NCI-H1930 (cell line): Measurements from ENCODE around the gene ZNF718.
"Not testable (repeated sequence)": the region's sequence is repeated elsewhere in the genome, so short reads cannot be mapped to it uniquely, and the experiment has no call there.

Experiments
- DNase-seq, 2 experiments: peaks; one replicate each; lab custom pipeline; 2025; lab: John Stamatoyannopoulos, UW

Gene ZNF718

DNA sequence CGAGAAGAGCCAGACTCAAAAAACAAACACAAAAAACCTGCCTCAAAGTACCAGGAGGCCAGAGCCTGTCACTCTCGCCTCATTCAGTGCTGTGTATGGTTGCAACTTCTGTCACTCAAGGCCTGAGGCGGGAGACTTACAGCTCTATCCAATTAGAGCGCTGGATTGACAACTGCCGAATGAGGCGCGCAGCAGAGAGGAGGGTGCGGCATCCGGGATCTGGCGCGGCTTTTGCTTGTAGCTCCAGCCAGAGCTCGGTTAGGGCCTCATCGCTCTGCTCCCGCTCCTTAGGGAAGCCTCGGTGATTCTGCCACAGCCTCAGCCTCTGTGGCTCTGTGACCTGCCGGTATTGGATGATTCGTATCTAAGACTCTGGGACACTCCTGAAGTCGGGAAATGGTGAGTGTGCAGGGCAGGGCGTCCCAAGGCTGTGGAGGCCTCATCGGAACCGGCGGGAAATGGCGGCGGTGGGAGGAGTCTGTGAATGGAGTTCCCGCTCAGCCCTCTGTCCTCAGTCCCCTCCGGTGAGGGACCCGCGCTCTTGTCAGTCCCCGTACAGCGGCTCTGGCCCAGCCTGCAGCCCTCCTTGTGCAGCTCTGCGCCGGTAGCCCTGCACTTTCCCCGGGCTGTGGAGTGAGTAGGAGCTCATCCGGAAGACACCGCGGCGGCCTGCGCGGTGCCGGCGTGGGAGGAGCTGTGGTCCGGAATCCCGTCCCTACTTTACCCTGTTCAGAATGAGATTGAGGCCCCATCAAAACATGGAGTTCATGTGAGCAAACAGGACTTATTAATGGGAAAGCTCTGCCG is at the start of gene ZNF718:
Gene ZNF718, plus strand, starts transcription at position 227 of the 807 bp plus-strand sequence. Its CDS starts 170 bp downstream, at position 397.
- peak; percentile 74 to 83 for DNase-seq

- DNase-seq, result no peak
Measured at GRCh38 chr4:85951-86350, 38.4 kb upstream of the ZNF718 start.

GRCh38 chr4:86559-87324 is 37.6 kb upstream of the ZNF718 start:
- DNase-seq, result not testable (repeated sequence)

- DNase-seq, result no peak
Measured at GRCh38 chr4:98386-98785, 25.9 kb upstream of the ZNF718 start.

- DNase-seq, result no peak
Measured at GRCh38 chr4:99863-100262, 24.4 kb upstream of the ZNF718 start.

DNA sequence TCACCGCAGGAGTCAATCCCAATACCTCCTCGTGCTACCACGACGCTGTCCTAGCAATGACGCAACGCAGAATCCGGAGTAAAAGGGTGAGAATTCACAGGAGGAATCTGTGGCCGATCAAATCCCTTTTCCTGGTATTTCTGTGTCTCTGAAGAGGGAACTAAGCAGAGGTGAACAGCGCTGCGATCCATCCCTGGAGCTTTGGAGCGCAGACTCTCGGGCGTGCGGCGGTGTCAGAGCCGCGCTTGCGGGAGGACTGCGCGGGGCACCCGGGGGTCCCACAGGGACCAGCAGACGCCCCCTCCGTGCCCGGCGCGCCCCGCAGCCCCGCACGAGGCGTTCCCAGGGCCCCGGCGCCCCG is 17.2 kb upstream of the ZNF718 start:
- DNase-seq, result no peak

GRCh38 chr4:107444-108429 is 16.6 kb upstream of the ZNF718 start:
- no peak for DNase-seq

DNA sequence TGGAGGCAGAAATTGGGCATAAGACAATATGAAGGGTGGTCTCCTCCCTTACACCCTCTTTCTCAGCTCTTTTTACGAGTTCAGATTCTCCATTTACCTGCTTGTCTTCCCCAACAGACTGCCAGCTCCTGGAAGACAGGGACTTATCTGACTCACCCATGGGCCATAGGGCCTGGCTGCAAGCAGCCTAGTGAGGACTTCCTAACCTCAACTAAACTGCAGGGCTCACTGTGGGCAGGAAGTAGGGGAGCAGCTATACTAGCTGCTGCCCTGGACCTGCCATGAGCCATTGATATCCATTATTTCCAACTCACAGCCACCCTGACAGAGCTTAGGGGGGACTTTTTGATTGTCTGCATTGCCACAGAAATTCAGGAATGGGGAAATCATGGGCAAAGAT is 11.5 kb upstream of the ZNF718 start:
- no peak for DNase-seq

GRCh38 chr4:113732-114131 is 10.6 kb upstream of the ZNF718 start:
- DNase-seq, result no peak

DNA sequence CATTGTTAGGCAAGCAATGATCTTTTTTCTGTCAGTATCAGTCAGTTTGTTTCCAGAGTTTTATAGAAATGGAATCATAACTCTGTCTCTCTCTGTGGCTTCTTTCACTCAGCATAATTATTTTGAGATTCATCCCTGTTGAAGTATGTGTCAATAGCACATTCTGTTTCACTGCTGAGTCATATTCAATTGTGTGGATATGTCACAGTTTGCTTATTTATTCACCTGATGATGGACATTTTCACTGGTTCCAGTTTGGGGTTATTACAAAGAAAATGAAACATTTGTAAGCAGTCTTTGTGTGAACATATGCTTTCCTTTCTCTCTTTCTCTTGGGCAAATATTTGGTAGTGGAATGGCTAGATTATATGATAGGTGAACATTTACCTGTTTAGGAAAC is 10.2 kb upstream of the ZNF718 start:
- DNase-seq, result no peak

DNA sequence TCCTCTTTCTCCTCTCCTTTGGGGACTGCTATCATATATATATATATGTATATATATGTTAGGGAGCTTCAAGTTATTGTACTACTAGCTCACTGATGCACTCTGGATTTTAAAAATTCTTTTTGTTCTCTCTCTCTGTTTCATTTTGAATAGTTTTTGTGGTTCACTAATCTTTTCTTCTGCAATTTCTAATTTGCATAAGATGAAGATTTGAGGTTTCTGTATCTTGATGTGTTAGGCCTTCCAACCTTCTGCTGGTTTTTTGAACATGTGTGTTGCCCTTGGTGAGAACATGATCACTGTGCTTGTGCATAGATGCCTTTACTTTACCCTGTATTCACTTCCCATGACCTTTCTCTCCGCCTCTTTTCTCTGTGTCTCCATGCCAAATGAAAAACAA is 7.8 kb upstream of the ZNF718 start:
- DNase-seq, result no peak

GRCh38 chr4:120616-121015 is 3.7 kb upstream of the ZNF718 start:
- no peak for DNase-seq

DNA sequence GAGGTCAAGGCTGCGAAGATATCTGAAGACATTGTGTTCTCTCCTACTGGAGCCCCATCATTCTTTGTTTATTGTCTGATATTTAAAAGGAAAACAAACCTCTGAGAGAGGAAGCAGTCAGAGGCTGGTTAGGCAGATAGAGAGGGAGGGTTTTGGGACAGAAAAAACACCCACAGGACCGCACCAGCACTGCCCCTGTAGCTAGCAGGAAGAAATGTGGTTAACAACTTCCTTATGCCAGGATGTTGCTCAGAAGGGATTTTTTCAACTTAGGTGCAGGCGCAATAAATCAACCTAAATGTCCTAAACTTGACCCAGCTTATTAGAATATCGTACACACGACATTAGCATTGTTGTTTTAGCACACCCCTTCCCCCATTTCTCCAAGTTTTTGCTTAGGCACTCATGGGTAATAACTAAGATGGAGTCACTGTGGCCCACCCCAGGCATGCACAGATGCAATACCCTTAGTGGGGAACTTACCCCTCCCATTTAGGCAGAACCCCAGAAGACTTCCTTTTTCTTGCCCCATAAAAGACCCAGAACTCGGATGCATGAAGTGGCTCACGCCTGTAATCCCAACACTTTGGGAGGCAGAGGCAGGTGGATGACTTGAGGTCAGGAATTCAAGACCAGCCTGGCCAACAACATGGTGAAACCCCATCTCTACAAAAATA is 2.8 kb upstream of the ZNF718 start:
- DNase-seq, result no peak

- DNase-seq, result not testable (repeated sequence)
Measured at GRCh38 chr4:123922-124274, 403 bp upstream of the ZNF718 start.

DNA sequence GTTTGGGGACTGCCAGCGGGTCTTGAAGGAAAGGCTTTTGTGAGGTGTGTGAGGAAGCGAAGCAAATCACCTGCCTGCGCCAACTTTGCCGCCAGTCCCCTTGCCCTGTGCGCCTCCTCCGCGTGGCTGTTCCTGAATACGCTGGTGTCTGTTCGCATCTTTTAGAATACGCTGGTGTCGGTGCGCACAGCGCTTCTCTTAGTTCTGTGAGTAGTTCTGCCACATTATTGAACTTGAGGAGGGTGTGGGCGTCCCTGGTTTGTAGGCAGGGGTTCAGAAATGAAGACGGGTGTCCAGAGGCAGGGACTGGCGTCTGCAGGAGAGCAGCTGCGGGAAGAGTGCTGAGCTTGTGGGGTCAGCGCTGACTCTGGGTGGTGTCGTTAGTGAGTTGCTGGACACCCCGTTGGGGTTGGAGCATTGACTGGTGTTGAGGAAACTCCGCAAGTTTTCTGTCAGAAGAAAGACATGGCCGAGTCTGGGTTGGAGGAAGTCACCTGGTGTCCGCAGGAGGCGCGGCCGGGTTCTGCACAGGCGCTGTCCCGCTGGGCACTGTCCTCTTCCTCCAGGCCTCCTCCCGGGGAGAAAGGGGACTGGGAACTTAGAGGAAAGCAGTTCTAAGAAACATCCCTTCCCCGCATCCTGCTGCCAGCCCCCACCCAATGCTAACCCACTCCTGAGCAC is 930 bp downstream of the ZNF718 start:
- DNase-seq, result no peak

- DNase-seq, result no peak
Measured at GRCh38 chr4:125833-126232, 1.5 kb downstream of the ZNF718 start.

- no peak for DNase-seq
Measured at GRCh38 chr4:132483-132882, 8.2 kb downstream of the ZNF718 start.

- no peak for DNase-seq
Measured at GRCh38 chr4:138935-139334, 14.6 kb downstream of the ZNF718 start.

GRCh38 chr4:139691-140090 is 15.4 kb downstream of the ZNF718 start:
- DNase-seq, result no peak

GRCh38 chr4:146621-147020 is 22.3 kb downstream of the ZNF718 start:
- DNase-seq, result no peak

DNA sequence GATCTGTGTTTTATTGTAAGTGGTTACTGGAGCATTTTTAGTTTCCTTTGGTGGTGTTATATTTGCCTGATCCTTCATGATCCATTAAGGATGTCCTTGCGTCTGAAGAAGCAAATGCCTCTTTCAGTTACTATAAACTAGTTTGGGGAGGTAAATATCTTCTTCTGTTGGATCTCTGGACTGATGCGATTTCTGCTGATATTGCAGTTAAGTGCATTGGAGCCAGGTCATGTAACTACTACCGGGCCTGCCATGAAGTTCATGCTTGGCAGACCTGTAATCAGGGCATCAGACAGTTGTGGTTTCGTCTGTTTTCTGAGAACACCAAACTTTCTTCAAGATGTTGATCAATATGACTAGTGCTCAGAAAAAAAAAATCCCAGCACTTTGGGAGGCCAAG is 22.9 kb downstream of the ZNF718 start:
- no peak for DNase-seq
